Inferior parietal cortex (tissue), 1 donor: ENCODE measurements around the gene SHROOM3.

Experiments
- DNase-seq: peaks from one replicate; pipeline ENCODE4 v3.0.0-alpha.2; 2016; ENCODE audit errors: extremely low spot score

SHROOM3 gene

DNA sequence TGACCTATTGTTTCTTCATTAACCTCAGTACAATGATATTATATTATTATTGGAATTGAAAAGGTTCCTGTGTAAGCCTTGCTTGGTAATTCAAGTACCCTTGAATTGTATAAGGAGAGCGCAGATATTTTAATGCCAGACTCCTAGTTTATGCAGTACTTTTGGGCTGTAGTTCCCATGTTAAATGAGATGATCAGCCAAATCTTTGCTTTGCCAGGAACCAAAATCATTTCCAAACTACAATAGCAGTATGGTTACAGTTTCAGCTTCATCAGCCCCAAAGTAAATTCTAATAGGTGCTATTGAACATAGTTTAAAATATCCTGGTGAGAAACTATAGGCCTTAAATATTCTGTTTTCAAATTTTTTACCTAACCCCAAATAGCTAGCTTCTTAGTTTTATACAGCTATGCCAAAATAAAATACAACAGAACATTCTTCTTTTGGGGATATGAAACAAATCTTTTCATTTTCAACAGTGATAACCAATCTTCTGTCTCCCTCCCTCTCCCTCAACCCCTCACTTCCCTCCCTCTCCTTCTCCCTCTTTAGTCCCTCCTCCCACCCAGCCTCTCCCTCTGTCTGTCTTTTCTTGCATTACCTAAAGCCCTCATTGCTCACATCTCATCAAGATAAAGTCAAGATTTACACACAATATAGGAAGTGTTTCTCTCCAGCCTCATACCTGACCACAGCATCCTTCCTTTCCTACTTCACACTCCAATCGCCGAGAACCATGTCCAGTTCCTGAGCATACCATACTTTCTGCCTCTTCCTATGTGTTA is 190.1 kb downstream of the SHROOM3 start:
- no peak for DNase-seq

- no peak for DNase-seq
These were observed 191.8 kb downstream of the SHROOM3 start for GRCh38 chr4:76626686-76627465.

- no peak for DNase-seq
These were observed 193.2 kb downstream of the SHROOM3 start for GRCh38 chr4:76628251-76628650.

DNA sequence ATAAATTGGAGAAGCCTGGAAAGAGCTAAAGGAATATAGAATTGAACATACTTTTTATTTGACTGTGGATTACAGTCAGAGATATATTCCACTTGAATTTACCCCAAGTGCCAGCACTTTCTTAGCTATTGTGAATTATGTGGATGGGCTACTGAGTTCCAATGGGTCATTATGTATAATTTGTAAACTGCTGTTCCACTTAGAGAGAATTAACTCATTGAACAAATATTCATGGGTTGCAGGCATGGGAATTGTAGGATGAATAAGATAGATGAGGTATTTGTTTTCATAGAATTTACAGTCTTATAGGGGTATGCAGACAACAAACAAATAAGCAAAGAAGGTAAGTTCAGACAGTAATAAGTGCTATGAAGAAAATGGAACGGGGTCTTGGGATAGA is 195.7 kb downstream of the SHROOM3 start:
- no peak for DNase-seq

DNA sequence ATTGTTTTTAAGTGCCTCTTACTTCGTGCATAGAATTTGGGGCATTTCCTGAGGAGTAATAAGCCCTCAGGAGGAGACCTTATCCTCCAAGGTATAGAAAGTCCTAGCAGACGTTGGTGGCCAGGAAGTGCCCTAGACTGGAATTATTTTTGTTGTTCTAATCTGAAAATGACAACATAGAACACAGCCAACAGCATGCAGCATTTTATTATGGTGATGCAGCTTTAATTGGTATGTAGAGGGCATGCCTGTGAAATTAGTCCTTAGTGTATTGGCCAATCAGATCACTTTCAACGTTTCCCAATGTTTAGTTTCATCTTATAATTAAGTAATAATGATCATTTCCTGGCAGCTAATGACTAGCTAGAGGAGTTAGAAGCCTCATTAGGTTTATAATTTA is 199.2 kb downstream of the SHROOM3 start:
- no peak for DNase-seq

GRCh38 chr4:76637712-76638361 is 202.8 kb downstream of the SHROOM3 start:
- no peak for DNase-seq

GRCh38 chr4:76639288-76639687 is 204.3 kb downstream of the SHROOM3 start:
- DNase-seq, result no peak

DNA sequence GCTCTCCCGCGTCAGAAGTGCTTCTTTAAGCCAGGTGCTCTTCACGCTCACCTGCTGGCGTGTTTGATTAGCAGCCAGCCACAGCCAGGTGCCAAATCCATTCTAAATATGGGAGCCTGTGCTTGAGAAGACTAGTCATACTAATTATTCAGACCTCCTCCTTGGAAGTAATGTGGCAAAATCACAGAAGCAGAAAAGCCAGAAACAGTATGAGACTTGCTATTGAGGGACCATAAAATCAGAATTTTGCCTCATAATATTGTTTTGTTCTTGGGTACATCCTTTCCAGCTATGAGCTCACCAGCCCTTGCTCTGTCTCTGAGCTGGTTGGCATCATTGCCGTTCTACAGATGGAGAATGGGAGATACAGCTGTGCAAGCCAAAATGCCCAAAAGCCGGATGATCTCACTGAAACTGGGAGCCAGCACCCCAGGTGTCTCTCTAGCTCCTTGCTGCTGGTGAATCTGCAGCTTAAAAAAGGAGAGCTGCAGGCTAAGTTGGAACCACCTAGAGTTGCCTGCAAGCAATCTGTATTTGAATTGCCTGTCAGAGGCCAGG is 205.4 kb downstream of the SHROOM3 start:
- DNase-seq, result no peak

- no peak for DNase-seq
These were observed 206.3 kb downstream of the SHROOM3 start for GRCh38 chr4:76641351-76641750.

DNA sequence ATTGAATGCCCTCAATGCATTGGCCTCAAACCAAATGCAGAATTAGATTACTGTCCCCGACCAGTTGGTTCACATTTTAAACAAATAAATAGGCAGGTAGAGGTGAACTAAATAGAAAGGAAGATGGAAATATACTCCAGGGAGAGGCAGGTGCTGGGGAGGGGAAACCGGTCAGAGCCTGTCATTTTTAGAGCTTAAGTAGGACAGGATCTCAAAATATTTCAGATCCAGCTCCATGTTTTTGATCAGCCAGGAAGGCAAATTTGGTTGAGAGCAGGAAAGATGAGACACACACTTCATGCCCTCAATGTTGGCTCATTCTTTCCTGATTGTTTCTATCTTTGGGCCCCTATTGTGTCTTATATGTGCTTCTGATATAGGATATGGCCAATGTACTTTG is 206.7 kb downstream of the SHROOM3 start:
- DNase-seq, result no peak

- DNase-seq, result no peak
These were observed 209.9 kb downstream of the SHROOM3 start for GRCh38 chr4:76644831-76645485.

DNA sequence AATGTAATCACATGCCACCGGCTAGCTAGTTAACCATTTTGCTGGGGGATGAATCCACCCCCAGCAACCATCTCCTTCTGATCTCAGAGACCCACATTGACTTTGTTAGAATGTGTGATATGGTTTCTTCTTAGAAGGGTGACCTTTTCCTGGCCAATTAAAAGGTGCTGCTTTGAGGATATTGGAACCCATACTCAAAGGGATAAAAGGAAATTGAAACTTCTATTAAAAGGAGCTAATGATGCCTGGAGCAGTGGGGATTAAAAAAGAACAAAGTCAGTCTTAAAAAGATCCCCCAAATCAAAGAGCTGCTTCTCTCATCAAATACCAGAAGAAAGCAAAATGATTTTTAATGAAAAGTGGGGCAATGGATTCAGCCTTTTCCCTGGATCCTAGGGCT is 214.1 kb downstream of the SHROOM3 start:
- DNase-seq, result no peak

GRCh38 chr4:76651616-76652015 is 216.6 kb downstream of the SHROOM3 start:
- no peak for DNase-seq

DNA sequence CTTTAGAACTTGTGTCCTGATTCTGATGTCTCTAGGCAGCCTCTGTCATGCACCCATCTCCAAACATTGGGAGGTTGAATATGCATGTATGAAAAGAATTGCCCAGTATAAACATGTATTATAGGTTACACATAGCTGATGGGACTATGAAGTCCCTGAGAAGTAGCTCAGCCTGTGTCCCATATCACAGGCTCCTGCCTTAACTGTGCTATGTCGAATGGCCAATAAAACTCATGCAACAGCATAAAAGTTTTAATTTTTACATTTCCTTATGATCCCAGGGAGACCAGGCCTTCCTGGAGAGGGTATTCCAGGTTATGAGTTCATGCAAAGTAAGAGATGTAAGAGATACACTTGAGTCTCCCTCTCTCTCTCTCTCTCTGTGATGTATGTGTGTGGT is 217.4 kb downstream of the SHROOM3 start:
- no peak for DNase-seq

- no peak for DNase-seq
These were observed 219.1 kb downstream of the SHROOM3 start for GRCh38 chr4:76654084-76654483.

- DNase-seq, result no peak
These were observed 219.8 kb downstream of the SHROOM3 start for GRCh38 chr4:76654791-76655190.

- DNase-seq, result no peak
These were observed 220.8 kb downstream of the SHROOM3 start for GRCh38 chr4:76655566-76656479.

GRCh38 chr4:76657443-76657842 is 222.4 kb downstream of the SHROOM3 start:
- no peak for DNase-seq

- DNase-seq, result peak; percentile 38
These were observed 223.4 kb downstream of the SHROOM3 start for GRCh38 chr4:76658231-76659102.

GRCh38 chr4:76659103-76659490 is 224.1 kb downstream of the SHROOM3 start:
- no peak for DNase-seq
